Peyer's patch (tissue), 4 donors: Measurements from ENCODE around the gene METTL22.

Experiments used
- CTCF ChIP-seq, 6 experiments: fragments of 450-650 bp in 4 of 6; fragments of 200-600 bp in 2 of 6; sonication (generic) in 1 of 6; IDR thresholded peaks; one replicate each; pipeline ENCODE4 v1.5.1; 2017 to 2019; ENCODE audit warnings: antibody characterized with exemption in 6 of 6, mild to moderate bottlenecking in 3 of 6, moderate library complexity in 1 of 6
- POLR2A ChIP-seq, 2 donors: fragments of 450-650 bp; IDR thresholded peaks; one replicate each; pipeline ENCODE4 v1.5.1; 2017; ENCODE audit warnings: antibody characterized with exemption in 2 of 2, mild to moderate bottlenecking in 2 of 2, moderate library complexity in 2 of 2

- TF ChIP-seq POLR2A (IDR thresholded peaks at IDR 0.05) (no peak), CTCF (IDR thresholded peaks at IDR 0.05) (no peak)
These were observed 24.3 kb downstream of the METTL22 start for GRCh38 chr16:8645831-8646230.
